Lower lobe of right lung (tissue), 2 donors: Measurements from ENCODE around the gene DCP2. TPM values are rescaled to one million over a fixed set of nuclear protein-coding genes. Genes with fewer than 3 reads are reported as not detected.

Experiments used
- ATAC-seq, 2 donors: fragments of 200-7000 bp; cut with Tn5 transposase; one replicate each; pipeline ENCODE4 v1.9.1; 2020 to 2022; ENCODE audit warnings: mild to moderate bottlenecking in 2 of 2, moderate library complexity in 2 of 2
- DNase-seq: peaks from one replicate; pipeline ENCODE4 v3.0.0-alpha.2; 2020
- H3K27ac ChIP-seq: fragments of 200-600 bp; one replicate; pipeline ENCODE4 v1.8.0; 2022
- H3K27me3 ChIP-seq: fragments of 200-600 bp; one replicate; pipeline ENCODE4 v1.8.0; 2022; ENCODE audit warnings: low read depth
- H3K36me3 ChIP-seq: fragments of 200-600 bp; one replicate; pipeline ENCODE4 v1.8.0; 2022; ENCODE audit warnings: mild to moderate bottlenecking
- H3K4me1 ChIP-seq: fragments of 200-600 bp; one replicate; pipeline ENCODE4 v1.8.0; 2022
- H3K4me3 ChIP-seq: fragments of 200-600 bp; one replicate; pipeline ENCODE4 v1.8.0; 2022; ENCODE audit warnings: mild to moderate bottlenecking
- H3K9me3 ChIP-seq: fragments of 200-600 bp; one replicate; pipeline ENCODE4 v1.8.0; 2022
- intact Hi-C: fragments of 100-400 bp; cut with DNase I; formaldehyde crosslinking; loops from one replicate; pipeline ENCODE4 v1.11.0; 2022
- total RNA-seq: library from RNA; stranded (reverse); fragmentation: NEBNext Ultra II Directional; extraction: Animal tissue kit (Norgen Biotek cat#: 25700); gene quantifications from one replicate; pipeline ENCODE4 v1.2.1, GENCODE V29; 2021
- TF ChIP-seq, protein P1 (sequence below): fragments of 200-600 bp; IDR thresholded peaks from one replicate; pipeline ENCODE4 v1.8.0; 2022; ENCODE audit warnings: antibody characterized with exemption, mild to moderate bottlenecking
- donor health status: DM: no; HTN: yes; CAD: no; lungs with severe emphysema.

The DCP2 gene
- total RNA-seq, 1 donor from 2014 or later, result 77.8 TPM

DNA sequence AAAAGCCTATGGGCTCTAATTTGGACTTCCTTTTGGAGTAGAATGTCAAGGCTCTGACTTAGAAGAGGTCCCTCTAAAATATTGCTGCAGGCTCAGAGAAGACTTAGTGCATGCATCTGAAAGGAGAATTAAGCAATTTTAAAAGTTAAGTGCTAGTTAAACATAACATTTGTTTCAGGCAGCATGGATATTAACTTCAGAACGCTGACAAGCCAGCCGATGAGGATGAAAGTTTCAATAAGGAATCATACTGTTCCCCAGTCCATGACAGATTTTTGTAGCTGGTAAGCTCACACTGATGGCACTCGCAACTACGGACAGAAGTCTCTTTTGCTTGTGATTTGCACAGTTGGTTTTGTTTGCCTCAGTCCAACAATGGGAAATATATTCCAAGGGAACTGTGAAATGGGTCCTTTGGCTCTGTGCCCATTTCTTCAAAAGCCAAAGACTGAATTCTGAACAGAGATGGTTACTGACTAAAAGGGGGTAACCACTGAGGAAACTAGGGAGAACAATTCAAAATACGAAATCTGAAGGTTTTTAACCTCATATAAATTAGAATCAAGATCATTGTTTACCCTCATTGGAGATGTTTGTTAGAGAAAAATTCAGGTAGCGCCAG, 47.6 kb downstream of the DCP2 start:
- DNase-seq, result no peak
- intact Hi-C loops, result no loop called here

DNA sequence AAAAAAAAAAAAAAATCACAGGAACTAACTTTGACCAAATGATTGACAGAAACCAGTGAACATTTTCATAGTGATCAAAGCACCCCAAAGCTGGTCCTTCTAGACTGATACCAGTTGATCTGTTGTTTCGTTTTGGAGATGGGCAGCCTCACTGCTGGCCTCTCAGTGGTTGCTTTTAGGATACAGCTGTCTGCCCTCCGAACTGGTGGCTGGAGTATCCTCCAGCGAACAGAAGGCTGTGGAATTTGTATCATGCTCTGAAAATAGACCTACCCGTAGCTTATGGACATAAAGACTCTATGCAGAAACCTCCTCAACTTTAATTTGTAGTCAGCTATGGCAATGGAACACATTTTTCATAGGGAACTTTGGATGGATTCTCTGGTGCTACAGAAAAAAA, 49.0 kb downstream of the DCP2 start:
- Histone ChIP-seq H3K9me3 (no peaks in the 10 kb centered on the region), H3K36me3 (peaks cover 46% of the 10 kb centered on the region), H3K4me3 (no peak overlapping the region), H3K27ac (no peak overlapping the region), H3K4me1 (peaks cover 18% of the 10 kb centered on the region), H3K27me3 (no peaks in the 10 kb centered on the region)
- TF ChIP-seq, protein P1, sequence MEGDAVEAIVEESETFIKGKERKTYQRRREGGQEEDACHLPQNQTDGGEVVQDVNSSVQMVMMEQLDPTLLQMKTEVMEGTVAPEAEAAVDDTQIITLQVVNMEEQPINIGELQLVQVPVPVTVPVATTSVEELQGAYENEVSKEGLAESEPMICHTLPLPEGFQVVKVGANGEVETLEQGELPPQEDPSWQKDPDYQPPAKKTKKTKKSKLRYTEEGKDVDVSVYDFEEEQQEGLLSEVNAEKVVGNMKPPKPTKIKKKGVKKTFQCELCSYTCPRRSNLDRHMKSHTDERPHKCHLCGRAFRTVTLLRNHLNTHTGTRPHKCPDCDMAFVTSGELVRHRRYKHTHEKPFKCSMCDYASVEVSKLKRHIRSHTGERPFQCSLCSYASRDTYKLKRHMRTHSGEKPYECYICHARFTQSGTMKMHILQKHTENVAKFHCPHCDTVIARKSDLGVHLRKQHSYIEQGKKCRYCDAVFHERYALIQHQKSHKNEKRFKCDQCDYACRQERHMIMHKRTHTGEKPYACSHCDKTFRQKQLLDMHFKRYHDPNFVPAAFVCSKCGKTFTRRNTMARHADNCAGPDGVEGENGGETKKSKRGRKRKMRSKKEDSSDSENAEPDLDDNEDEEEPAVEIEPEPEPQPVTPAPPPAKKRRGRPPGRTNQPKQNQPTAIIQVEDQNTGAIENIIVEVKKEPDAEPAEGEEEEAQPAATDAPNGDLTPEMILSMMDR, result no peak
- no peak for ATAC-seq
- no peak for DNase-seq
- intact Hi-C loops, result no loop called here

More for the DNA sequence above, 47.6 kb downstream of the DCP2 start:
- ATAC-seq, result peak in 1 of 2 donors; percentile 16
- peaks cover 48% of the 10 kb centered on the region for H3K36me3 ChIP-seq
- TF ChIP-seq, protein P1, result no peak
- H3K27me3 ChIP-seq, result no peaks in the 10 kb centered on the region
- H3K9me3 ChIP-seq, result no peaks in the 10 kb centered on the region
- no peak overlapping the region for H3K4me3 ChIP-seq
- H3K27ac ChIP-seq, result no peak overlapping the region
- H3K4me1 ChIP-seq, result peaks cover 18% of the 10 kb centered on the region

DNA sequence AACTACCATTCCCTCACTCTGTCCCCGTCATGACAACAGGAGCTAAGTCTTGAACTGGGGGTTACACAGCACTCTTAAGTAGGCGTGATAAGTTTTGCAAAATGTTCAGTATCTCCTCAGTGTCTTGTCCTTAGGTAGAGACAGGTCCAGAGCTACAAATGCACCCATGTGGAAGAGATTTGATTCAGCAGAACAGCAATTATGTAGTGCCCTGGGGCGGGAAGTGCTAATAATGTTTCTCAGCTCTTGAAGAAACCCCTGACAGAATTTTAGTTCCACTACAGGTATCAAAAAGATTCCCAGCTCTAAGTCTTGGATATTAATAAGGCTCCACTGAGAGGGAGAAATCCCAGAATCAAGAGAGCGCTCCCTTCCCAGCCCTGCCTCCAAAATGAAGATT, 49.6 kb downstream of the DCP2 start:
- DNase-seq, result no peak
- Histone ChIP-seq H3K9me3 (no peaks in the 10 kb centered on the region), H3K4me1 (peaks cover 18% of the 10 kb centered on the region), H3K27ac (no peak overlapping the region), H3K27me3 (no peaks in the 10 kb centered on the region), H3K36me3 (peaks cover 40% of the 10 kb centered on the region), H3K4me3 (no peak overlapping the region)
- TF ChIP-seq, protein P1, result no peak
- ATAC-seq, result no peak
- intact Hi-C loops, result no loop called here

DNA sequence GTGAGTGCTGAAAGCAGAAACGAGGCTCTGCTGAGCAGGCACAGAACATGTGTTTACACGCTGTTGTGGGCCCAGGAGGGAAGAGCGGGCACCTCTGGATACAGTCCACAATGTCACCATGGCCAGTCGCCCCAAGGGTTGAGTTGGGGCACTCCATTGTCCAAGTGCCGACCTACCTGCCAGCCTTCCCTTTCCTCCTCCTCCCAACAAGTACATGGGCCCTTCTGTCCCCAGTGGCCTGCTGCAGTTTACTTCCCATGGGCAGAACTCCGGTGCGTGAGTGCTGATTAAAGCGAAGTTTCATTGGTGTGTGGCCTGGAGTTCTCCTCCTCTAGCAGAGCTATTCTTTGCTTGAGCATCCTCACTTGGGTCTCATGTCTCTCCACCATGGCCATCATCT, 50.4 kb downstream of the DCP2 start:
- H3K27me3 ChIP-seq, result no peaks in the 10 kb centered on the region
- H3K36me3 ChIP-seq, result peaks cover 40% of the 10 kb centered on the region
- ATAC-seq, result no peak
- TF ChIP-seq, protein P1, result no peak
- no peaks in the 10 kb centered on the region for H3K9me3 ChIP-seq
- peaks cover 15% of the 10 kb centered on the region for H3K4me1 ChIP-seq
- no peak overlapping the region for H3K27ac ChIP-seq
- DNase-seq, result no peak
- intact Hi-C loops, result no loop called here
- H3K4me3 ChIP-seq, result no peak overlapping the region

DNA sequence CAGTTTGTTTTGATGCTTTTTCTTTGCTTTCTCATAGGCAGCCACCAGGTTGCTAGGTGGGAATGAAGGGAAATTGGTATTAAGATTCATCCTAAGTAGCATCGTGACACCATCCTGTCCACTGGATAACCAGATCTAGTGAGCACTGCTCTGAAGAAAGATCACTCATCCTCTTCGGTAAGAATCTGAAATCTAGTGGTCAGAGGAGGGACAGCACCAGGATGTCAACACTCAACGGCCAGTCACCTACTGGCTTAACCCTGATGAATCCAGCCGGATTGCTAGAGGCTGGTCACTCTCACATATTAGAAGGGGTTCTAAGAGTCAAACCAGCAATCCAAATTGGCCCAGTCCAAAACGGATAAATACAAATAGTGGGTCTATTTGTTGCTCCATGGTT, 50.8 kb downstream of the DCP2 start:
- Histone ChIP-seq H3K4me3 (no peak overlapping the region), H3K9me3 (no peaks in the 10 kb centered on the region), H3K36me3 (peaks cover 40% of the 10 kb centered on the region), H3K27me3 (no peaks in the 10 kb centered on the region), H3K4me1 (peaks cover 11% of the 10 kb centered on the region), H3K27ac (no peak overlapping the region)
- ATAC-seq (no peak), DNase-seq (no peak)
- intact Hi-C loops, result no loop called here
- TF ChIP-seq, protein P1, result no peak
